SK-MEL-5 (cell line): ENCODE data around the gene GNG4. TPM values are rescaled to one million over a fixed set of nuclear protein-coding genes. Genes with fewer than 3 reads are reported as not detected.
A peak's percentile ranks its signal among the peaks of the same experiment; 100 is the strongest.
"Not testable (repeated sequence)": the region's sequence is repeated elsewhere in the genome, so short reads cannot be mapped to it uniquely, and the experiment has no call there.

Experiments
- DNase-seq: peaks from one replicate; pipeline ENCODE4 v3.0.0-alpha.2; 2016; ENCODE audit warnings: low read depth, low spot score
- in situ Hi-C: cut with HindIII; loops from 2 replicates; pipeline ENCODE4 v1.10.0; 2016; ENCODE audit warnings: low sequenced_read_pairs, high pct_unique_total_duplicates, low pct_unique_long_range_greater_than_20kb
- total RNA-seq: library from RNA; depleted of rRNA; stranded (reverse); fragments of >200 nt; shearing (Covaris generic); gene quantifications from 2 replicates; pipeline ENCODE4 v1.2.3, GENCODE V29; 2014

The GNG4 gene
- total RNA-seq, 1 experiment from 2014 or later, result 6.7 TPM

DNA sequence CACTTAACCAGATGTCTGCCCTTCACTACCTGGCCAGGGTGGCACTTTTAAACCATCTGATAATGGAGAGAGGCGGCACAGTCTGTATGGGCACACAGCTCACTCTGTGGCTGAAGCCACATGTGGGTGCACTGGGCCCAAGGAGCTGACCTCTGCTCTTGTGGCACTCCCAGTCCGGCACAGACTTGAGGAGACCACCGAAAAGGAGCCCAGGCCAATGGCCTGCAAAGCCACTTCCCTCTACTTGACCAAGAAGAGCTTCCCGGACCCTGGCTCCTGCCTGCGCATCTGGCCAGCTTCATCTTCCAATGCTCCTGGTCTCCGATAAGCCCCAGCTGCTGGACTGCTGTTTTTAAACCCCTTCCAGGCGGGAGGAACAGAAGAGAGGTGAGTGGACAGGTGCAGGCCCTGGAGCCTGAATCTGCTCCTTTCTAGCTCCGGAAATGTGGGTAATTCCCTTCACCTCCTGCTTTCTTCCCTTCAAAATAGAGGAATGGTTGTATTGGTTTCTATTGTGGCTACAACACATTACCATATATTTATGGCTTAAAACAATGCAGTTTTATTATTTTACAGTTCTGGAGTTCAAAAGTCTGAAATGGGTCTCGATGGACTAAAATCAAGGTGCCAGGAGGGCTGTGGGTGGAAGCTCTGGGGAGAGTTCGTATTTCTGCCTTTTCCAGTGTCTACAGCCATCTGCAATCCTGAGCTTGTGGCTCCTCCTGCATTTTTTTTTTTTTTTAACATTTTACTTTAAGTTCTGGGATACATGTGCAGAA lies 11.6 kb downstream of the GNG4 start:
- in situ Hi-C loops, result no loop called here
- no peak for DNase-seq

GRCh38 chr1:235635938-235636662 lies 13.5 kb downstream of the GNG4 start:
- in situ Hi-C loops, result no loop called here
- DNase-seq, result no peak

DNA sequence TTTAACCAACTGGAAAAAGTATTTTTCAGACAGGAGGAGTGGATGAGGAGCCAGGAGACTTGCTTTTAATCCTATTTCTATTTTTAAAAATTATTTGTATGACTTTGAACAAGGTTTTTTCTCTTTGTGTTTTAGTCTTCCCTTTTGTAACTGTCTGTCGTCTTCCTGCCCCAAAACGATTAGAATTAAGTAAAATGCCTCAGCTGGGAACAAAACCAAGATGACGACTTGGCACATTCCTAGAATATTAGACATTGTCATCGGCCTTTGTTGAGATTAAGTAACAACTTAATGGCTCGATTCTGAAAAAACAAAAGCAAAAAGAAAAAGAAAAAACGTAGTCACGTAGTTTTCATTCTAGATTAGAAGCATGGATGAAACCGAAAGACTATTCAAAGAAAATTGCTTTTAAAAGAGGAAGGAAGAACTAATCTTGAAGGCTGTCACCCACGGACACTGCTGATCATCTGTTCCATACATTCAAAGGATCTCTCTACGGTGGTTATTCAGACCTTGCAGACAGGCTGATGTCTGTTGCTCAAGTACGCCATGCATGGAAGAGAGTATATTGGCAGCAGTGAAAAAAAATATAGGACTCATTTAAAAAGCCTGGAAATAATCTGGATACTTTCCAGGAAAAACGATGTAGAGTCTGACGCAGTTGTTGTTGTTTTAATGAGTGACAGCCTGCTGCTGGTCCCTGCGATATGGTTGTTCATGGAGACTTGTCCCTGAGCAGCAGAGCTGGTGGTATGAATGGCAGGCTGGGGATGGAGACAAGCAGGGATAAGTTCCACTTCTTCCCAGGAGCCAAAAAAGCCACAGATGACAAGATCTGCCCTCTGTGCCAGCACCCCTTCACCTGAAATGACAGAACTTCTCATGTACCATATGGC lies 16.8 kb downstream of the GNG4 start:
- no peak for DNase-seq
- in situ Hi-C loops, result no loop called here

DNA sequence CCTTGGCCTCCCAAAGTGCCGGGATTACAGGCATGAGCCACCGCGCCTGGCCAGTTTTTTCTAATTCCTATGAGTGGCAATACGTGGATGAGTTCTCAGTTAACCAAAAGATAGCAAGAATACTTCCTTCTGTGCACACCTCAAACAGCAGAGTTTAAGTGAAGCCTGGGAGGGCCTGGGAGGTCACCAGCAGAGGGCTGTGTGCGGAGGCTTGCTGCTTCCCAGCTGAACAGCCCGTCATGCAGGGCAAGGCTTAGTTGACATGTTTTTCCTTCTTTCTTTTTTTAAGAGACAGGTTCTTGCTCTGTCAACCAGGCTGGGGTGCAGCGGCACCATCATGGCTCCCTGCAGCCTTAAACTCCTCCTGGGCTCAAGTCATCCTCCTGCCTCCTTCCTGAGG lies 17.8 kb downstream of the GNG4 start:
- in situ Hi-C loops, result no loop called here
- no peak for DNase-seq

GRCh38 chr1:235628316-235629005 lies 21.1 kb downstream of the GNG4 start:
- in situ Hi-C loops, result no loop called here
- no peak for DNase-seq

DNA sequence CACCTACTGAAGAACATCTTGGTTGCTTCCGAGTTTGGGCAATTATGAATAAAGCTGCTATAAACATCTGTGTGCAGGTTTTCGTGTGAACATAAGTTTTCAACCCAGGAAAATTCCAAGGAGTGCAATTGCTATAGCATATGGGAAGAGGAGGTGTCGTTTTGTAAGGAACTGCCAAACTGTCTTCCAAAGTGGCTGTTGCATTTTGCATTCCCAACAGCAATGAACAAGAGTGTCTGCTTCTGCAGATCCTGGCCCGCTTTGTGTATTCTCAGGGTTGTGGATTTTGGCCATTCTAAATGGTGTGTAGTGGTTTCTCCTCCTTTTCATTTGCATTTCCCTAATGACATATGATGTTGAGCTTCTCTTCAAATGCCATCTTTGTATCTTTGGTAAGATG lies 23.8 kb downstream of the GNG4 start:
- in situ Hi-C loops, result no loop called here
- DNase-seq, result no peak

DNA sequence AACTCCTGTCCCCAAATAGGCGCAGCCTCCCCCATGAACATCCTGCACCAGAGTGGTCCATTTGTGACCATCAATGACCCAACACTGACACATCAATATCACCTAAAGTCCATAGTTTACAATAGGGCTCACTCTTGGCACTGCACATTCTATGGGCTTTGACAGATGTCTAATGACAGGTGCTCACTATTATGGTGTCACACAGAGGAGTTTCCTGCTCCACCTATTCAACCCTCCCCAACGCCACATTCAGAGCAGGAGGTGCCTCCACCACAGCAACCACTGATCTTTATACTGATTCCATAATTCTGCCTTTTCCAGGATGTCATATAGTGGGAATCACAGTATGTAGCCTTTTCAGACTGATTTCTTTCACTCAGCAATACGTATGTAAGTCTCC lies 24.2 kb downstream of the GNG4 start:
- no peak for DNase-seq
- in situ Hi-C loops, result no loop called here

DNA sequence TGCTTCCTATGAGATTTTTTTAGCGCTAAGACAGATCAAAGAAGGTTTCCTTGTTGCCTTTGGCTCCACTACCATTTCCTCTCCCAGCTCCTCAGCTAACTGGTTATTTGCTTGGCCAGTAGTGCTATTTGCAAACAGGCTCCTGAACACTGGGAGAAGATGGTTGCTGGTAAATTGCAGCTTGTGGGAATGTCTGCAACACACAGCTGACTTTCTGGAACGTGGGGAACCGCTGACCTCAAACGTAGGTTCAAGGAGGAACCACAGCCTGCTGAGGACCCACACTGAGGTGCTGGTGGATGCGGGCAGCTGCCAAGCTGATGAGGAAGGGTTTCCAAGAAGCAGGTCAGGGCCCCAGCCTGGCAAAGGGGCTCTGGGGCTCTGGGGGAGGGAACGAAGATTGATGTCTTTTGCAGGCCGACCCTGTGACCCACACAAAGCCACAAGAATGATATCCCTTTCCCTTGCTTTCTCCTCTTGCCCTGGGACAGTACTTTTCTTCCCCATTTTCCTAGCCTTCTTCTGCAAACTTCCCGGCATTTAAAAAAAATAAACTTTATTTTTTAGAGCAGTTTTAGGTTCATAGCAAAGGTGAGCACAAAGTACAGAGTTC lies 24.8 kb downstream of the GNG4 start:
- DNase-seq, result no peak

DNA sequence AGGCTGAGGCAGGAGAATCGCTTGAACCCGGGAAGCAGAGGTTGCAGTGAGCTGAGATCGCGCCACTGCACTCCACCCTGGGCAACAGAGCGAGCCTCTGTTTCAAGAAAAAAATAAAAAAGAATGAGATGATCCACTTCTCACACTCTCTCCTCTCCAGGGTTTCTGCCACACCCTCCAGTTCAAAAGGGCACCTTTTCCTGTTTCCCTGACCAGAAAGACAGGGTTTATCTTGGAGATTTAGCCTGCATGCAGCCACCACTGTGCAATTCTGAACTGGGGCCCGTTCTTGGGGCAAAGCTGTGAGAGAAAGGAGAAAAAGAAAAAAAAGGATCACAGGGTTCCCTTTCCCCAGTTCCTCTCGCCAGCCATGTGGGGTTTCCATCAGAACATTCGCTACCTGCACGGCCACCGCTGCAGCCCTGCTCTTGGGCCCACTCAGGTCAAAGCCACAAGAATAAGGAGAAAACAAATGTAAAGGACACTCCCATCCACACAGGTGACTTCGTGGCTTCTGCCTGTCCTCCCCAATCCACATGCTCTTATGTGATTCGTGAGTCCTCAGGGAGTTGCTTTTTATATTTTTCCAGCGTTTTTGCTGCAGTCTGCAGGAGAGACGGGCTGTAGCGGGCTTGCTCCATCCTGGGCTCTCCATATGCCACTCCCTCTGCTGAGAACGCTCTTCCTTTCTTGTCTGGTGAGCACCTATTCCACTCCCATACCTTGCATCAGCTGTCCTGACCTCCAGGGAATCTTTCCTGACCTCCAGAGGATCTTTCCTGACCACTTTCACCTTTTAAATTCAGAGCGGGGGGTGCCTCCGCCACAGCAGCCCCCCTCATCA lies 26.4 kb downstream of the GNG4 start:
- in situ Hi-C loops, result no loop called here
- no peak for DNase-seq

More for the DNA sequence above, 24.8 kb downstream of the GNG4 start:
- in situ Hi-C loops, result no loop called here

GRCh38 chr1:235619149-235619548 lies 30.4 kb downstream of the GNG4 start:
- in situ Hi-C loops, DNase-seq: not testable (repeated sequence)

DNA sequence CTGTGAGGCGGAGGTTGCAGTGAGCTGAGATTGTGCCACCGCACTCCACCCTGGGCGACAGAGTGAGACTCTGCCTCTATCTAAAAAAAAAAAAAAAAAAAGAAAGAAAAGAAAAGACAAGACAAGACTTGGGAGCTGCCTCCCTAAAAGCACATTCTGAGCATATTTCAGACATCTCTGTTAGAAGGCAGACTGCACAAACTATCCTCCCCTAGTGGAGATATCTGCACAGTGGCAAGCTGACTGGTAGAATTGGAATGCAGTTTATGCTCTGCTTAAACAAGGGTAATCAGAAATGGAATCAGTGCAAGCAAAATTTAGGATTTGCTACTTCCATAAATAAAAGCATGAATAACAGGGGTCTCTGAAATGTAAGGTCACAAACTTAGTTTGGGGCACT lies 31.8 kb downstream of the GNG4 start:
- DNase-seq, result peak; percentile 24
- in situ Hi-C loops, result no loop called here

DNA sequence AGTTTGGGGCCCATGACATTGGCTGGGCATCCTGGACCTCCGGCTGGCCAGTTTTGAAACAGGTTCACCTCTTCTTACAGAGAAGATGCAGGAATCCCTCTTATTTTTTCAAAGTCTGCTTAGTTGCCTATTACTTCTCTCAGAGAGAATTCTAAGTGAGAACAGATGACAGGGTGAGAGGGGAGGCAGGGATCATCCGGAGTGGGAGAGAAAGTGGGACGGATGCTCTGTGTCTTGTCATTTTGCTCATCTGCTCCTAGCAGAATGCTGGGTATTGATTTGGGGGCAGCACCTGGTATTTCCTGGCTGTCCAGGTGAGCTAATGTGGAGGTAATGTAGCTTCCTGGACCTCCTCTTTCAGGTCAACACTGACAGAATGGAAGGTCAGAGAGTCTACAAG lies 32.4 kb downstream of the GNG4 start:
- in situ Hi-C loops, result no loop called here

DNA sequence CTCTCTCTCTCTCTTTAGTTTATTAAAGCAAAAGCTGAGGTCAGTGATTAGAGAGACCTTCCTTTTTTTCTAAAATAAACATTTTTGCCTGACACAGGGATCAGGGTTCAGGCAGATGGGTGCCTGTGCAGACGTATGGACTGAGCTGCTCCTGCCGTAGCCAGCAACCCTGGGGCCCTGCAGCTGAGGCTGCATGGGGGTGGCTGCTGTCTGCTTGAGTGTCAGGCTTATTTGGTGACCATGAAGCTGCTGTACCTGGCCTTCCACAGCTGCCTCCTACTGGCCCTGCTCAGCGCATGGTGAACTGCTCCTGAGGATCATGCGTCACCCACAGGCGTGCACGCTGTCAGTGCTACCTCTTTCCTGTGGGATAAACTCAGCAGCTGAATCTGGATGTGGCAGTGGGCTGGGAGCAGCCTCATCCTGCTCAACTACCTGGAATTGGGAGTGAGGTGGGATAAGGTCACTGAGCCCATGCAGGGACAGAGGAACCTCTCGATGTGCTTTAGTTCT lies 35.1 kb downstream of the GNG4 start:
- in situ Hi-C loops, result no loop called here

More for the DNA sequence above, 32.4 kb downstream of the GNG4 start:
- no peak for DNase-seq

DNA sequence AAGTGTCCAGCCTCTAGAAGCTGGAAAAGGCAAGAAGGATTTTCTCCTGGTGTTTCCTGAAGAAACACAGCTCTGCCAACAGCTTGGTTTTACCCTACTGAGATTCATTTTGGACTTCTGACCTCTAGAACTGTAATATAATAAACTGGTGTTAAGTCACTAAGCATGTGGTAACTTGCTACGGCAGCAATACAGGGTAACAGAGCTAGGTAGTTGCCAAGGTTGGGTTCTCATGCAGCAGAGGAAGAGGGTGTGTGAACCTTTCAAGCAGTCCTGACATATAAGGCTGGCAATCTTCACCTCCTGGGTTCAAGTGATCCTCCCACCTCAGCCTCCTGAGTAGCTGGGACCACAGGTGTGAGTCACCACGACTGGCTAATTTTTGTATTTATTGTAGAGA lies 36.0 kb downstream of the GNG4 start:
- in situ Hi-C loops, result no loop called here
- no peak for DNase-seq

More for the DNA sequence above, 35.1 kb downstream of the GNG4 start:
- DNase-seq, result no peak

DNA sequence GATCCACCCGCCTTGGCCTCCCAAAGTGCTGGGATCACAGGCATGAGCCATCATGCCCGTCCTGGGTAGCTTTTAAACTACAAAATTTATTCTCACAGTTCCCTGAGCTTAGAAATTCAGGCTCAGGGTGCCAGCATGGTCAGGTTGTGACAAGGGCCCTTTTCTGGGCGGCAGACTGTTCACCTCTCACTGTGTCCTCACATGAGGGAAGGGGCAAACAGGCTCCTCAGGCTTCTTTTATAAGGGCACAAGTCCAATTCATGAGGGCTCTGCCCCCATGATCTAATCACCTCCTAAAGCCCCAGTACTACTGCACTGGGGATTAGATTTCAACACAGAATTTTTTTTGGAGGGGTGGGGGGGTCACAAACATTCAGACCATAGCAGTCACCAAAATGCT lies 36.8 kb downstream of the GNG4 start:
- DNase-seq, result no peak
- in situ Hi-C loops, result no loop called here

- DNase-seq, result no peak
- in situ Hi-C loops, result no loop called here
Measured at GRCh38 chr1:235610157-235610556, 39.4 kb downstream of the GNG4 start.
